K562 (cell line): ENCODE measurements around the gene TBC1D10A. TPM values are rescaled to one million over a fixed set of nuclear protein-coding genes. Genes with fewer than 3 reads are reported as not detected.

Source experiments
- HMGN3 ChIP-seq: IDR thresholded peaks from 2 replicates; pipeline ENCODE4 v1.6.1; 2011; ENCODE audit warnings: borderline replicate concordance, low read depth, mild to moderate bottlenecking, mixed read lengths, low read length; ENCODE audit not compliant: insufficient read length; ENCODE audit errors: extremely low read depth
- KDM2B ChIP-seq: fragments of 250-450 bp; sonication (Bioruptor Pico); IDR thresholded peaks from 2 replicates; pipeline ENCODE4 v1.8.0; 2021; ENCODE audit warnings: mild to moderate bottlenecking, moderate library complexity
- MYC ChIP-seq, 2 experiments: fragments of 250-450 bp in 1 of 2; sonication (Bioruptor Pico) in 1 of 2; IDR thresholded peaks; 2 replicates each; pipeline versions ENCODE4 v1.5.1 to v1.6.1; 2012 to 2021; ENCODE audit warnings: low read depth in 2 of 2, borderline replicate concordance in 1 of 2, improper control_type of control experiment in 1 of 2, low read length in 1 of 2, mild to moderate bottlenecking in 1 of 2, moderate library complexity in 1 of 2
- ZBTB49 ChIP-seq: sonication (generic); formaldehyde crosslinking; IDR thresholded peaks from 2 replicates; pipeline ENCODE4 v1.8.0; 2022; ENCODE audit warnings: missing genetic modification reagents, mild to moderate bottlenecking, borderline replicate concordance
- ZNF318 ChIP-seq, 2 experiments: fragments of 450-650 bp; IDR thresholded peaks; 2 replicates each; pipeline ENCODE4 v1.6.1; 2016; ENCODE audit warnings: mild to moderate bottlenecking in 2 of 2, borderline replicate concordance in 1 of 2, low read depth in 1 of 2, moderate library complexity in 1 of 2
- polyA plus RNA-seq, 8 experiments: library from polyadenylated mRNA; depleted of rRNA in 4 of 8; stranded (reverse) in 5 of 8; unstranded in 3 of 8; fragments of >200 nt; fragmentation: Nextera tagmentation in 2 of 8; fragmentation: Illumina TruSeq in 1 of 8; extraction: Ambion mirVana in 2 of 8; extraction: Trizol in 1 of 8; gene quantifications; 2 replicates each; pipeline versions ENCODE4 v1.2.1 to v1.2.3, GENCODE V29; 2011 to 2014; ENCODE audit warnings: inconsistent platforms in 1 of 8, missing spikeins in 1 of 8
- total RNA-seq, 7 experiments: library from RNA; depleted of rRNA in 6 of 7; stranded (reverse); fragments of >200 nt in 6 of 7; fragmentation: Illumina TruSeq in 2 of 7; extraction: Trizol in 2 of 7; gene quantifications; 2 replicates each; pipeline versions ENCODE4 v1.2.1 to v1.2.3, GENCODE V29; 2011 to 2021; ENCODE audit warnings: low replicate concordance in 1 of 7

TBC1D10A gene
- total and polyA plus RNA-seq, 9 of the 15 experiments (the other 6 are each of a cell fraction or from before 2014, with no cell fraction given): 0.13 to 10.4 (median 4.6) TPM

GRCh38 chr22:30323246-30323645 is 3.5 kb downstream of the TBC1D10A start (continued):
- no peak for TF ChIP-seq ZNF318 (IDR thresholded peaks at IDR 0.05; ENCODE audit: borderline replicate concordance in 1 of 2, low read depth in 1 of 2)
- TF ChIP-seq KDM2B: no peak
- TF ChIP-seq HMGN3: no peak
- TF ChIP-seq MYC (IDR thresholded peaks at IDR 0.05; ENCODE audit: low read depth, low read length): no peak
- no peak for TF ChIP-seq MYC (CRISPR knock-in tag; IDR thresholded peaks at IDR 0.05; ENCODE audit: borderline replicate concordance, low read depth)
- TF ChIP-seq ZBTB49 (CRISPR knock-in tag): no peak
- TF ChIP-seq, all 486 proteins: peak for 0
